LNCaP clone FGC (cell line): ENCODE measurements around the gene SGO2.
"Not testable (repeated sequence)": the region's sequence is repeated elsewhere in the genome, so short reads cannot be mapped to it uniquely, and the experiment has no call there.

ENCODE experiments used
- DNase-seq: peaks from one replicate; pipeline ENCODE4 v3.0.0-alpha.2; 2011; ENCODE audit warnings: low read depth
- H3K4me3 ChIP-seq: 2 replicates; pipeline ENCODE4 v1.5.1; 2011; ENCODE audit warnings: mild to moderate bottlenecking, low read depth, low read length, control low read depth
- TF ChIP-seq, protein P1 (sequence below): IDR thresholded peaks from 2 replicates; pipeline ENCODE4 v1.5.1; 2012; ENCODE audit warnings: mild to moderate bottlenecking; ENCODE audit not compliant: control insufficient read depth, insufficient read depth; ENCODE audit errors: extremely low read depth

The SGO2 gene

DNA sequence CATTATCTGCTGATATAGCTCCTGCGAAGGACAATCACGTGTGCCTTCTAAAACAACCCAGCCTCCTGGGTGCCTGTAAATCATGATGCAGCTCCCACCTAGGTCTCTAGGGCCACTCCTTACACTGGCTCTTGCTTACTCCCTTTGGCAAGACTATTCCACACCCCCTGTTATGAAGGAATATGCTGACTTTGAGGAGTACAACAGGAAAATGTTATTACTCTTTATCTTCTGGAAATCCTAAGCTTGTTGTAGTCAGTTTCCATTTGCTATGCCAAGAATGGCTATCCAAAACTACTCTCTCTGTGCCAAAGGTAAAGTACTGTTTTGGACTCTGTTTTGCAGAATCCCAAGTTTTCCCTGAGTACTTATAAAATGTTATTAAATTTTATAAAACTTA is 7.7 kb downstream of the SGO2 start:
- H3K4me3 ChIP-seq: no peak overlapping the region
- TF ChIP-seq, protein P1, sequence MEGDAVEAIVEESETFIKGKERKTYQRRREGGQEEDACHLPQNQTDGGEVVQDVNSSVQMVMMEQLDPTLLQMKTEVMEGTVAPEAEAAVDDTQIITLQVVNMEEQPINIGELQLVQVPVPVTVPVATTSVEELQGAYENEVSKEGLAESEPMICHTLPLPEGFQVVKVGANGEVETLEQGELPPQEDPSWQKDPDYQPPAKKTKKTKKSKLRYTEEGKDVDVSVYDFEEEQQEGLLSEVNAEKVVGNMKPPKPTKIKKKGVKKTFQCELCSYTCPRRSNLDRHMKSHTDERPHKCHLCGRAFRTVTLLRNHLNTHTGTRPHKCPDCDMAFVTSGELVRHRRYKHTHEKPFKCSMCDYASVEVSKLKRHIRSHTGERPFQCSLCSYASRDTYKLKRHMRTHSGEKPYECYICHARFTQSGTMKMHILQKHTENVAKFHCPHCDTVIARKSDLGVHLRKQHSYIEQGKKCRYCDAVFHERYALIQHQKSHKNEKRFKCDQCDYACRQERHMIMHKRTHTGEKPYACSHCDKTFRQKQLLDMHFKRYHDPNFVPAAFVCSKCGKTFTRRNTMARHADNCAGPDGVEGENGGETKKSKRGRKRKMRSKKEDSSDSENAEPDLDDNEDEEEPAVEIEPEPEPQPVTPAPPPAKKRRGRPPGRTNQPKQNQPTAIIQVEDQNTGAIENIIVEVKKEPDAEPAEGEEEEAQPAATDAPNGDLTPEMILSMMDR: no peak
- no peak for DNase-seq

DNA sequence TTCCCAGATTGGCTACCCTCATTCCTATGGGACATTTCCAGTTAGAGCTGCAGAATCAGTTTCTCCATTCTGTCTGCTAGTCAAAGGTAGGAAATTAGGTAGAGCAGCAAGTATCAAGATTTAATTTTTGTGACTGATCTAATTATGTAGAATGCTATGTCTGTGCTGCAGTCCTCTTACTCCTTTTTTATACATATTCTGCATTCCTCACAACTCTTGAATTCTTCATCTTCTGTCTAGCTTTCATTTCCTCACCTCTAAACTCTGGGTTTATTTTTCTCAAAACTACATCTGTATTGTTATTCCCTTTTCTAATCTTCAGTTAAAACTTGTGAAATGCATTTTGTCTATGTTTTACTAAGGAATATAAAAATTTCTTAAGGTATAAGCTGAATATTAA is 8.6 kb downstream of the SGO2 start:
- TF ChIP-seq, protein P1: no peak
- H3K4me3 ChIP-seq: no peak overlapping the region
- no peak for DNase-seq

DNA sequence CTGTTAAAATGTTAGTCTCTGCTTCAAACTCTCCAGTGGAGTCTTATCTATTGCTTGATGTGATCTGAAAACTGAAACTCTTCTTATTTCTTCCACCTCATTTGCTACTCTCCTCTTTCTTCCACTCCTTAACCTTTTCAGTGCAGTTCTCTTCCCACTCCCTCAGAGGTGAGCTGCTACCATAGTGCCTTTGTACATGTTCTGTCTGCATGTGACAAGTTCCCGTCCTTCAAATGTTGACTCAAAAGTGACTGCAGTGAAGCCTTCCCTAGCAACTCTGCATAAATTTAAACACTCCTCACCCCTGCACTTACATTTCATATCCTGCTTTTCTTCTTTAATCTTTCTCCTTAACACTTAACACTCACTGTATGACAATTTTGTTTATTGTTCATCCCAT is 12.1 kb downstream of the SGO2 start:
- H3K4me3 ChIP-seq: no peak overlapping the region
- DNase-seq: no peak
- TF ChIP-seq, protein P1: no peak

DNA sequence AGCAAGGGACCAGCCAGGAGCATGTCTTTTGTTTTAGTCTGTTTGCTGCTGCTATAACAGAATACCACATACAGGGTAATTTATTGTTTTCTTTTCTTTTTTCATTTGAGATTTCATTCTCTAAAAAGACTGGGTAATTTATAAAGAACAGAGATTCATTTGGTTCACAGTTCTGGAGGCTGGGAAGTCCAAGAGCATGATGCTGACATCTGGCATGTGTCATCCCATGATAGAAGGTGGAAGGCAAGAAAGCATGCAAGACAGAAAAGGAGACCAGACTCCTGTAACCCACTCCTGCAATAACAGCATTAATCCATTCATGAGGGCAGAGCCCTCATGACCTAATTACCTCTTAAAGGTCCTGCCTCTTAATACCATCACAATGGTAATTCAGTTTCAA is 14.8 kb downstream of the SGO2 start:
- TF ChIP-seq, protein P1: no peak
- no peak for DNase-seq
- H3K4me3 ChIP-seq: no peak overlapping the region

DNA sequence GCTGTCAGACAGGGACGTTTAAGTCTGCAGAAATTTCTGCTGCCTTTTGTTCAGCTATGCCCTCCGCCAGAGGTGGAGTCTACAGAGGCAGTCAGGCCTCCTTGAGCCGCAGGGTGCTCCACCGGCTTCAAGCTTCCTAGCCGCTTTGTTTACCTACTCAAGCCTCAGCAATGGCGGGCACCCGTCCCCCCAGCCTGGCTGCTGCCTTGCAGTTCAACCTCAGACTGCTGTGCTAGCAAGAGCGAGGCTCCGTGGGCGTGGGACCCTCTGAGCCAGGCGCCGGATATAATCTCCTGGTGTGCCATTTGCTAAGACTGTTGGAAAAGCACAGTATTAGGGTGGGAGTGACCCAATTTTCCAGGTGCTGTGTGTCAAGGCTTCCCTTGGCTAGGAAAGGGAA is 40.6 kb downstream of the SGO2 start:
- DNase-seq: not testable (repeated sequence)

DNA sequence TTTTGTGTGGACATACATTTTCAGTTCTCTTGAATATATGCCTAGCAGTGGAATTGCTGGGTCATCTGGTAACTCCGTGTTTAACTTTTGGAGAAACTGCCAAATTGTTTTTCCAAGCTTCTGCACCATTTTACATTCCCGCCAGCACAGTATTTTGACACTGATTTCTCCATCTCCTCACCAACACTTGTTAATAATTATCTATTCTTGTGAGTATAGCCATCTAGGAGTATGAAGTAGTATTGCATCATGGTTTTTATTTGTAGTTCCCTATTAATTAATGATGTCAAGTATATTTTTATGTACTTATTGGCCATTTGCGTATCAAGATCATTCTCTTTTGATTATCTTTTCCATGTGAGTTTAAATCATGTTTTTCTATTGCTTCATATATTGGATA is 41.9 kb downstream of the SGO2 start:
- DNase-seq: no peak
- TF ChIP-seq, protein P1: no peak

More for the DNA sequence above, 40.6 kb downstream of the SGO2 start:
- H3K4me3 ChIP-seq: not testable (repeated sequence)

DNA sequence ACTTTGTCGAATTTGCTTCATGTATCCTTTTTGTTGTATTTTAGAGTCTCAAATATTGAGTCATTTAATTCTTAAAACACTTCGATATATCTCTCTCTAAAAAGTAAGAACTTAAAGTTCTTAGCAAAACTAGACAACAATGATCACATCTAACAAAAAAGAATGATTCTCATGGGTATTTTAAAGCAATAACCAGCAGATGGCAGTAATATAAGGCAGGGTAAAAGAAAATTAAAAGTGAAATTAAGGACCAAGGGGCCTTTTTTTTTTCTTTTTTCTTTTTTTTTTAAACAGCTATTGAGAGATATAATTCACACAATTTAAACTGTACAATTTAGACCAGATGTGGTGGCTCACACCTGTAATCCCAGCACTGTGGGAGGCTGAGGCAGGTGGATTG is 50.0 kb downstream of the SGO2 start:
- TF ChIP-seq, protein P1: peak; percentile 35
- no peak for DNase-seq

More for the DNA sequence above, 41.9 kb downstream of the SGO2 start:
- H3K4me3 ChIP-seq: no peak overlapping the region

More for the DNA sequence above, 50.0 kb downstream of the SGO2 start:
- H3K4me3 ChIP-seq: no peak overlapping the region
